ENCODE measurements around the gene THRA. TPM values are rescaled to one million over a fixed set of nuclear protein-coding genes. Genes with fewer than 3 reads are reported as not detected.

Gene THRA
- total RNA-seq, 2 donors from 2014 or later = 10.3 to 14.4 TPM

DNA sequence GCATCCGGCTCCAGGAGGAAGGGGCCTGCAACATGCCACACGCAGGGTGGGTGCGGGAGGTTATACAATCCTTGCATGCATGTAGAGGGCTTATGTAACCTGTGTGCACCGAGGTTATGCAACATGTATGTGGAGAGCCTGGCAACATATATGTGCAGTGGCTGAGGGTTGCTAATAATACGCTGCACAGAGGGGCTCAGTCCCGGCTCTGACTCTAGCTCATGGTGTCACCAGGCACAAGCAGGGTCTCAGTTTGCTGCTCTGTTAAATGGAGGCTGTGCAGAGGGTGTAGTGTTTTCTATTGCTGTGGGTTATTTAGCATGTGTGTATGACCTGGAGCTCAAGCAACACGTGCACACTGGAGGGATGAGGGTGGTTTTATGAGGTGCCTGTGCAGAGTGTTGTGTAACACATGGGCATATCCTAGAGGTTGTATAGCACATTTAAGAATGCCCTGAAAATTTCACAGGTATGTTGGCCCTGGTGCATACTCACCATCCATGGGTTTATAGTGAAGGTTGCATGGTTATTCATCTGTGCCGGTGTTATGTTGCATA, 13.3 kb downstream of the THRA start:
- H3K4me1 Mint-ChIP-seq = peaks cover 10% of the 10 kb centered on the region
- H3K4me3 Mint-ChIP-seq = peak overlapping the region; percentile 26
- peak overlapping the region; percentile 65 for H3K27ac Mint-ChIP-seq
- H3K36me3 Mint-ChIP-seq (ENCODE audit: low read depth) = peaks cover 4% of the 10 kb centered on the region
- ATAC-seq (replicated peaks) = no peak
- no peaks in the 10 kb centered on the region for H3K27me3 Mint-ChIP-seq
- no peaks in the 10 kb centered on the region for H3K9me3 Mint-ChIP-seq

DNA sequence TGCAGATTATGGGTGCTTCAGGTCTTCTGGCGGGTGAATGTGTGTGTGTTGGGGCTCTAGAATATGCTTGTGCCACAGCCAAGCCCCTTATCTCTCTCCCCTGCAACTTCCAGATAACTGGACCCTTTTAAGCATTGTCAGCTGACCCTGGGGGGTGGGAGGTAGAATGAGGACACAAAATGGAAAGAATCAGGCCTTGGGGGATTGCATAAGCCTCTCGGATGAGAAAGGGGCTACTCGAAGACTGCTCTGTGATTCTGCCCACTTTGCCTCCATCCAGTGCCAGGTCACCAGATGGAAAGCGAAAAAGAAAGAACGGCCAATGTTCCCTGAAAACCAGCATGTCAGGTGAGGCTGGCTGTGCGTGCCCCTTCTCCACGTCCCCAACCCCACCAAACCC, 13.8 kb downstream of the THRA start:
- Mint-ChIP-seq H3K27me3 (no peaks in the 10 kb centered on the region), H3K4me1 (peaks cover 10% of the 10 kb centered on the region), H3K36me3 (ENCODE audit: low read depth) (peaks cover 4% of the 10 kb centered on the region), H3K27ac (peak overlapping the region; percentile 36), H3K4me3 (no peak overlapping the region), H3K9me3 (no peaks in the 10 kb centered on the region)
- ATAC-seq (replicated peaks) = no peak

DNA sequence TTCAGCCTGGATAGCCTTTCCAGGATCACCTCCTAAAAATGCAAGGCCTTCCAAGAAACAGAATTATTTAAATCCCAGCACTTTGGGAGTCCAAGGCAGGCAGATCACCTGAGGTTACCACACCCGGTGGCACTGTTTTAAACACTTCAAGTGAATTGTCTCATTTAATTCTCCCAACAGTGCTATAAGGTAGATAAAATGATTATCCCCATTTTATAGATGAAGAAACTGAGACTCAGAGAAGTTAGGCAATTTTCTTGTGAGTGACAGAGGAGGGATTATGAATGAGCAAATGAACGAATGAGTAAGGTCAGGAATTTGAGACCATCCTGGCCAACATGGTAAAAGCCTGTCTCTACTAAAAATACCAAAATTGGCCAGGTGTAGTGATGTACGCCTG, 16.8 kb downstream of the THRA start:
- no peak overlapping the region for H3K4me3 Mint-ChIP-seq
- peaks cover 7% of the 10 kb centered on the region for H3K36me3 Mint-ChIP-seq (ENCODE audit: low read depth)
- H3K27ac Mint-ChIP-seq = no peak overlapping the region
- ATAC-seq (replicated peaks) = no peak
- H3K27me3 Mint-ChIP-seq = no peaks in the 10 kb centered on the region
- H3K4me1 Mint-ChIP-seq = peaks cover 10% of the 10 kb centered on the region
- H3K9me3 Mint-ChIP-seq = no peaks in the 10 kb centered on the region

GRCh38 chr17:40084477-40084876, 21.7 kb downstream of the THRA start:
- ATAC-seq (replicated peaks) = no peak
- H3K4me1 Mint-ChIP-seq = no peaks in the 10 kb centered on the region
- no peaks in the 10 kb centered on the region for H3K9me3 Mint-ChIP-seq
- H3K36me3 Mint-ChIP-seq (ENCODE audit: low read depth) = peaks cover 13% of the 10 kb centered on the region
- no peaks in the 10 kb centered on the region for H3K27me3 Mint-ChIP-seq
- no peak overlapping the region for H3K4me3 Mint-ChIP-seq
- H3K27ac Mint-ChIP-seq = no peak overlapping the region

- ATAC-seq (replicated peaks) = peak; percentile 60
- Mint-ChIP-seq H3K9me3 (no peaks in the 10 kb centered on the region), H3K4me3 (no peak overlapping the region), H3K27ac (peak overlapping the region; percentile 3), H3K4me1 (peaks cover 3% of the 10 kb centered on the region), H3K27me3 (no peaks in the 10 kb centered on the region), H3K36me3 (ENCODE audit: low read depth) (peaks cover 24% of the 10 kb centered on the region)
Measured at GRCh38 chr17:40086150-40087044, 23.6 kb downstream of the THRA start.

- H3K9me3 Mint-ChIP-seq = no peaks in the 10 kb centered on the region
- no peaks in the 10 kb centered on the region for H3K27me3 Mint-ChIP-seq
- H3K4me3 Mint-ChIP-seq = no peak overlapping the region
- peak overlapping the region; percentile 3 for H3K27ac Mint-ChIP-seq
- H3K4me1 Mint-ChIP-seq = peaks cover 3% of the 10 kb centered on the region
- no peak for ATAC-seq (replicated peaks)
- peaks cover 29% of the 10 kb centered on the region for H3K36me3 Mint-ChIP-seq (ENCODE audit: low read depth)
Measured at GRCh38 chr17:40087049-40087794, 24.5 kb downstream of the THRA start.

GRCh38 chr17:40087903-40088718, 25.3 kb downstream of the THRA start:
- no peak for ATAC-seq (replicated peaks)
- peak overlapping the region; percentile 79 for H3K27ac Mint-ChIP-seq
- no peak overlapping the region for H3K4me3 Mint-ChIP-seq
- no peaks in the 10 kb centered on the region for H3K27me3 Mint-ChIP-seq
- peaks cover 29% of the 10 kb centered on the region for H3K36me3 Mint-ChIP-seq (ENCODE audit: low read depth)
- H3K9me3 Mint-ChIP-seq = no peaks in the 10 kb centered on the region
- H3K4me1 Mint-ChIP-seq = peaks cover 3% of the 10 kb centered on the region

DNA sequence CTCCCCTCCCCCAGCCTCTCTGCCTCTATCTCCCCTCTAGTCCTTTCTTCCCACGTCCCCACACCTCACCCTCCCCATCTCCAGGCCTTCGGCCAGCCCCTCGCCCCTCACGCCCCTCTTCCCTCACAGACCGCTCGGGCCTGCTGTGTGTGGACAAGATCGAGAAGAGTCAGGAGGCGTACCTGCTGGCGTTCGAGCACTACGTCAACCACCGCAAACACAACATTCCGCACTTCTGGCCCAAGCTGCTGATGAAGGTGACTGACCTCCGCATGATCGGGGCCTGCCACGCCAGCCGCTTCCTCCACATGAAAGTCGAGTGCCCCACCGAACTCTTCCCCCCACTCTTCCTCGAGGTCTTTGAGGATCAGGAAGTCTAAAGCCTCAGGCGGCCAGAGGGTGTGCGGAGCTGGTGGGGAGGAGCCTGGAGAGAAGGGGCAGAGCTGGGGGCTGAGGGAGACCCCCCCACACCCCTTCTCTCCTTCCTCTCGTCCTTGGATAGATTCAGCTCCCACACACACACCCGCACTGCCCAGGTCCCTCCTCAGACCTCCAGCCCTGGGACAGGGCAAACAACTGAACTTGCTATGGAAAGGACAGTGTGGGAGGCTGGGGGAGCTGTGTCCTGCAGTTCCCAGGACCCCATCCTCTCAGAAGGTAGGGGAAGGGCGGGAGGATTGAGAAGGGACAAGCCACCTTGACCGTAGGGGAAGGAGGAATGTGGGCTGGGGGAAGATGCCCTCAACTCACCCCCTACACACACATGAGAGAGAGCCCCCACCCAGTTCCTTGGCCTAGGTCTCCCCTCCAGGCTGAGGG, 26.5 kb downstream of the THRA start:
- Mint-ChIP-seq H3K9me3 (no peaks in the 10 kb centered on the region), H3K4me3 (no peak overlapping the region), H3K4me1 (peaks cover 14% of the 10 kb centered on the region), H3K36me3 (ENCODE audit: low read depth) (peaks cover 41% of the 10 kb centered on the region), H3K27ac (peak overlapping the region; percentile 79), H3K27me3 (no peaks in the 10 kb centered on the region)
- no peak for ATAC-seq (replicated peaks)

DNA sequence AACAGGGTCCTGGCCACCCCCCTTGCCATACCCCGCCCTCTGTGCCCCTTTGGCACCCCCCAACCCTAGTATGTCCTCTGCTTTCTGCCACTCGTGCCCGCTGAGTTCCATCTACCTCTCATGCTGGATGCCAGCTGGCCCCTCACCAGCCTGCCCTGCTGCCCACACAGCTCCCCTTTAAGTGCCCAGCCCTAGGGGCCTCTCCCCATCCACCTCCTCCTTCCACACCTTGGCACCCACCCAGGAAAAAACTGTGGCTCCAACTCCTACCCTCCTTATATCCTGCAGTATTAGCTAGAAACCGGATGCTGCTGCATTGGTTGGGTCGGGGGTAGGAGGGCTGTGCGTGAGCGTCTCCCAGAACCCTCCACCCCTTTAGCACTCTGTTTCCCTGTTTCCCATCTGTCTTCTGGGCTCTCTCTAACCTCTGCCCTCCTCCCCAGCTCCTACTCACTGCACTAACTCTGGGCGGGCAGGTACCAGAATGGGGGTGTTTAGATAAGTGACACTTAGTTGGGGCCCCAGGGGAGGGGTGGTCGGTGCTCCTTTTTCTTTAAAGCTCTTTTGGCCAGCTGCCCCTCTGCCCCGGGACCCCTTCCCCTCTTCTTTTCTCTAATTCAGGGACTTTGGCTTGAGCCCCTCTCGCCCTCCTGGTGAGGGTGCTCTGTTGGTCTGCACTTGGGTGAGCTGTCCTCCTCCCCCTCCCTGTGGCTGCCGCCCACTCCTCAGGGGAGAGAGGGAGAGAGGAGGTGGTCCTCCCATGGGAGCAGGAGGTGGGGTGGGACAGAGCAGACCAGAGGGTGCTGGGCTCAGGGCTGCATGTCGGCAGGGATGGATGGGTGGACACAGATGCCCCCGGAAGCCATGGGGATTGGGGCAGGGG, 27.7 kb downstream of the THRA start:
- H3K4me3 Mint-ChIP-seq = no peak overlapping the region
- ATAC-seq (replicated peaks) = no peak
- peak overlapping the region; percentile 79 for H3K27ac Mint-ChIP-seq
- no peaks in the 10 kb centered on the region for H3K27me3 Mint-ChIP-seq
- peaks cover 45% of the 10 kb centered on the region for H3K36me3 Mint-ChIP-seq (ENCODE audit: low read depth)
- H3K4me1 Mint-ChIP-seq = peaks cover 17% of the 10 kb centered on the region
- no peaks in the 10 kb centered on the region for H3K9me3 Mint-ChIP-seq

- ATAC-seq (replicated peaks) = no peak
- peaks cover 29% of the 10 kb centered on the region for H3K4me1 Mint-ChIP-seq
- H3K36me3 Mint-ChIP-seq (ENCODE audit: low read depth) = peaks cover 59% of the 10 kb centered on the region
- no peak overlapping the region for H3K4me3 Mint-ChIP-seq
- no peaks in the 10 kb centered on the region for H3K9me3 Mint-ChIP-seq
- no peaks in the 10 kb centered on the region for H3K27me3 Mint-ChIP-seq
- H3K27ac Mint-ChIP-seq = no peak overlapping the region
Measured at GRCh38 chr17:40091691-40092397, 29.1 kb downstream of the THRA start.

DNA sequence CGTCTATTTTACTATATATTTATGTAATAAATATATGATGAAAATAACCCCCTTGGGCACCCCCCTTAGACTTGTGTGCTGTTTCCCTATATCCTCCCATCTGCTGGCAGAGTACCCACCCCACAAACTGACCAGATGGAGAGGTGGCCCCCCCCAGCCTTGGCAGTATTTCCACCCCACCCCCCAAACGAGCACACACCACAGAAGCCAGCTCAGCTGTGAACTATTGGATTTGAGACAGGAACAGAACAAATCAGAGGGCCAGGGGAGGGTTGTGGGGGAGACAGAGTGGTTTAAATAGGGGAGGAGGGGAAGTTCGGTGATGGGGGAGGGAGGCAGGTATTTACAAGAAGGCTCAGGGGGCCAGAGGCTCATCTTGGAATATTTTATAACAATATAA, 29.8 kb downstream of the THRA start:
- H3K27me3 Mint-ChIP-seq = no peaks in the 10 kb centered on the region
- H3K27ac Mint-ChIP-seq = no peak overlapping the region
- no peaks in the 10 kb centered on the region for H3K9me3 Mint-ChIP-seq
- H3K36me3 Mint-ChIP-seq (ENCODE audit: low read depth) = peaks cover 66% of the 10 kb centered on the region
- peaks cover 36% of the 10 kb centered on the region for H3K4me1 Mint-ChIP-seq
- H3K4me3 Mint-ChIP-seq = no peak overlapping the region
- ATAC-seq (replicated peaks) = no peak

DNA sequence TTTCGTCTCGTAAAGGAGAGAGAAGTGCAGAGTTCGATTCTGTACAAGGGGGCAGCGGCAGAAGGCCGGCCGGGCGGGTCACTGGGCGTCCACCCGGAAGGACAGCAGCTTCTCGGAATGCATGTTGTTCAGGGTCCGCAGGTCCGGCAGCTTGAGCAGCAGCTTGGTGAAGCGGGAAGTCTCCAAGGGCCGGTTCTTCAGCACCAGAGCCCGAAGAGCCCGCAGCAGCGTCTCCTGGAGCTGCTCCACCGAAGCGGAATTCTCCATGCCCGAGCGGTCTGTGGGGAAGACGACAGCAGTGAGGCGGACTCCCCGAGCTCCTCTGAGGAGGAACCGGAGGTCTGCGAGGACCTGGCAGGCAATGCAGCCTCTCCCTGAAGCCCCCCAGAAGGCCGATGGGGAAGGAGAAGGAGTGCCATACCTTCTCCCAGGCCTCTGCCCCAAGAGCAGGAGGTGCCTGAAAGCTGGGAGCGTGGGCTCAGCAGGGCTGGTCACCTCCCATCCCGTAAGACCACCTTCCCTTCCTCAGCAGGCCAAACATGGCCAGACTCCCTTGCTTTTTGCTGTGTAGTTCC, 30.3 kb downstream of the THRA start:
- Mint-ChIP-seq H3K9me3 (no peaks in the 10 kb centered on the region), H3K4me1 (peaks cover 41% of the 10 kb centered on the region), H3K36me3 (ENCODE audit: low read depth) (peaks cover 71% of the 10 kb centered on the region), H3K27ac (peak overlapping the region; percentile 45), H3K27me3 (no peaks in the 10 kb centered on the region), H3K4me3 (no peak overlapping the region)
- ATAC-seq (replicated peaks) = no peak
